ENCODE data around the gene RSPH3. TPM values are rescaled to one million over a fixed set of nuclear protein-coding genes. Genes with fewer than 3 reads are reported as not detected.

The RSPH3 gene
- total RNA-seq, 1 experiment from 2014 or later = 24.7 TPM

GRCh38 chr6:158941246-158941645 is 58.8 kb downstream of the RSPH3 start:
- Histone ChIP-seq H3K4me1 (ENCODE audit: control insufficient read depth in 1 of 2, insufficient read depth in 2 of 2, low read length in 2 of 2) (peaks cover 4 to 23% of the 10 kb centered on the region in 2 experiments; a peak in 3 of 4 replicates), H3K79me2 (ENCODE audit: insufficient read depth, low read length) (no peaks in the 10 kb centered on the region), H3K4me3 (replicated peaks in 1 of 2; ENCODE audit: low read depth in 1 of 2, low read length in 2 of 2) (no peak overlapping the region), H3K36me3 (ENCODE audit: control insufficient read depth in 1 of 2, insufficient read depth in 2 of 2, low read length in 2 of 2) (no peaks in the 10 kb centered on the region; a peak in 1 of 4 replicates), H3K4me2 (ENCODE audit: low read length) (no peak overlapping the region), H3K27me3 (ENCODE audit: insufficient read depth, low read length) (no peaks in the 10 kb centered on the region), H4K20me1 (ENCODE audit: insufficient read depth) (no peaks in the 10 kb centered on the region), H3K9me2 (ENCODE audit: insufficient read depth) (no peaks in the 10 kb centered on the region), H3K27ac (ENCODE audit: low read depth, low read length) (no peak overlapping the region), H2AFZ (ENCODE audit: low read depth, low read length, poor library complexity, severe bottlenecking) (no peak overlapping the region), H3K9me3 (ENCODE audit: control insufficient read depth in 1 of 2, insufficient read depth in 1 of 2, low read depth in 1 of 2, low read length in 2 of 2) (no peaks in the 10 kb centered on the region), H3K9ac (ENCODE audit: low read length) (no peak overlapping the region)
- RAD21 ChIA-PET (ENCODE audit: low non-redundant PET in 1 of 2, low total read pairs in 2 of 2, uncharacterized antibody in 2 of 2, unreplicated experiment in 2 of 2) = no interaction called here
- no peak for TF ChIP-seq ELF1 (IDR thresholded peaks at IDR 0.05; ENCODE audit: borderline replicate concordance, low read depth)
- TF ChIP-seq YY1 (IDR thresholded peaks at IDR 0.05; ENCODE audit: extremely low read depth, insufficient replicate concordance, low read depth, low read length) = no peak
- TF ChIP-seq POLR2AphosphoS5 (IDR thresholded peaks at IDR 0.05; ENCODE audit: low read depth, low read length) = no peak
- TF ChIP-seq EZH2 (IDR thresholded peaks at IDR 0.05) = no peak
- no peak for TF ChIP-seq CEBPB (IDR thresholded peaks at IDR 0.05; ENCODE audit: low read depth)
- no peak for TF ChIP-seq POLR2A (IDR thresholded peaks at IDR 0.05; ENCODE audit: borderline replicate concordance, extremely low read depth, insufficient read depth, insufficient read length)
- no peak for TF ChIP-seq SP1 (IDR thresholded peaks at IDR 0.05; ENCODE audit: low read depth)
- TF ChIP-seq JUND (IDR thresholded peaks at IDR 0.05) = no peak
- no peak for TF ChIP-seq SIN3A (IDR thresholded peaks at IDR 0.05; ENCODE audit: low read depth)
- TF ChIP-seq ZFX (IDR thresholded peaks at IDR 0.05) = no peak
- no peak for TF ChIP-seq FOSL1 (IDR thresholded peaks at IDR 0.05; ENCODE audit: low read depth)
- no peak for TF ChIP-seq EZH2phosphoT487 (IDR thresholded peaks at IDR 0.05; ENCODE audit: borderline replicate concordance)
- TF ChIP-seq CBX3 (IDR thresholded peaks at IDR 0.05; ENCODE audit: low read depth) = no peak
- TF ChIP-seq RAD21 (IDR thresholded peaks at IDR 0.05; ENCODE audit: low read depth) = no peak
- TF ChIP-seq REST (IDR thresholded peaks at IDR 0.05; ENCODE audit: low read depth) = no peak
- TF ChIP-seq EGR1 (IDR thresholded peaks at IDR 0.05; ENCODE audit: low read depth) = no peak
- no peak for TF ChIP-seq ZBTB33 (IDR thresholded peaks at IDR 0.05; ENCODE audit: extremely low read depth, insufficient replicate concordance, low read length)
- TF ChIP-seq MAX (IDR thresholded peaks at IDR 0.05) = no peak
- POLR2A ChIA-PET = no interaction called here
- intact Hi-C loops (cut with micrococcal nuclease) = no loop called here
- CTCF ChIA-PET = no interaction called here
- no peak for ATAC-seq
- no peak for DNase-seq (ENCODE audit: low read depth, low spot score)
- no TSS peak for BruUV-seq (replicated peaks)

All from HCT116 (cell line).